ENCODE measurements around the gene DGCR6L.
"Not testable (repeated sequence)": the region's sequence is repeated elsewhere in the genome, so short reads cannot be mapped to it uniquely, and the experiment has no call there.

The DGCR6L gene

DNA sequence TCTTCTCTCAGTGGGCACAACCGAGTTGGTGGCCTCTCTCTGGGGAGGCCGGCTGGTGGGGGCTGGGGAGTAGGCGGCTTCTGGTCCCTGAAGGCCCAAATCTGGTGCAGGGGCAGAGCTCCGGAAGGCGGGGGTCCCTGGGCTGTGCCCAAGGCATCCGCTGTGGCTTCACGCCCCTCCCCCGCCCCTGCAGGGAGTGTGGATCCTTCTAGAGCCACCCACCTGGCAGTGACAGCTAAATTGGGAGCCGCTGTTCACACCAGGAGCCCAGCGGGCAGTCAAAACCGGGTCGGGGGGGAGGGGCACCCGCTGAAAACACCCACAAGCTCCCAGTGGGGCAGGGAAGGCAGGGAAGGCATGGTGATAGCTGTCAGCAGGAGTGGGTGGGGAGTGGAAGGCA is 47.2 kb downstream of the DGCR6L start:
- peaks cover 10% of the 10 kb centered on the region for H3K4me1 Mint-ChIP-seq

DNA sequence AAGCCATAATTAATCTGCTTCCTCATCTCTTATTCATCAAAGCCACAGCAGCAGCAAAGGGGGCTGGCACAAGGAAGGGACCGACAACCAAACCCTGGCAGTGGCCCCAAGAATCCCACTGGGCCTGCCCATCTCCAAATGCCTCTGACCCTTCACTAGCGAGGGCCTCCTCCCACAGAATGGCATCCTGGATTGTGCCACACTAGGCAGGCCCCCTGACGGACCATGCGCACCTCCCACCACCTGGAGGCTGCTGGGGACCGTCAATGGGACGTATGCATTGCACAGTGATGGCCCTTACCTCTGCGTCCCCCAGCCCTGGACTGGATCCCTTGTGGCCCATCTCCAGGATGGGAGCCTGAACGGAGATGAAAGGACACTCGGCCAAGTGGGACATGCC is 47.7 kb downstream of the DGCR6L start:
- peaks cover 4% of the 10 kb centered on the region for H3K27me3 Mint-ChIP-seq (ENCODE audit: low read depth, poor library complexity)
- H3K27ac Mint-ChIP-seq = no peak overlapping the region
- no peak for DNase-seq
- no peaks in the 10 kb centered on the region for H3K36me3 Mint-ChIP-seq (ENCODE audit: low read depth)
- peaks cover 10% of the 10 kb centered on the region for H3K4me1 Mint-ChIP-seq
- H3K4me3 Mint-ChIP-seq = no peak overlapping the region
- H3K9me3 Mint-ChIP-seq = no peaks in the 10 kb centered on the region
- TF ChIP-seq, protein P1, sequence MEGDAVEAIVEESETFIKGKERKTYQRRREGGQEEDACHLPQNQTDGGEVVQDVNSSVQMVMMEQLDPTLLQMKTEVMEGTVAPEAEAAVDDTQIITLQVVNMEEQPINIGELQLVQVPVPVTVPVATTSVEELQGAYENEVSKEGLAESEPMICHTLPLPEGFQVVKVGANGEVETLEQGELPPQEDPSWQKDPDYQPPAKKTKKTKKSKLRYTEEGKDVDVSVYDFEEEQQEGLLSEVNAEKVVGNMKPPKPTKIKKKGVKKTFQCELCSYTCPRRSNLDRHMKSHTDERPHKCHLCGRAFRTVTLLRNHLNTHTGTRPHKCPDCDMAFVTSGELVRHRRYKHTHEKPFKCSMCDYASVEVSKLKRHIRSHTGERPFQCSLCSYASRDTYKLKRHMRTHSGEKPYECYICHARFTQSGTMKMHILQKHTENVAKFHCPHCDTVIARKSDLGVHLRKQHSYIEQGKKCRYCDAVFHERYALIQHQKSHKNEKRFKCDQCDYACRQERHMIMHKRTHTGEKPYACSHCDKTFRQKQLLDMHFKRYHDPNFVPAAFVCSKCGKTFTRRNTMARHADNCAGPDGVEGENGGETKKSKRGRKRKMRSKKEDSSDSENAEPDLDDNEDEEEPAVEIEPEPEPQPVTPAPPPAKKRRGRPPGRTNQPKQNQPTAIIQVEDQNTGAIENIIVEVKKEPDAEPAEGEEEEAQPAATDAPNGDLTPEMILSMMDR (IDR thresholded peaks at IDR 0.05) = no peak

More for the DNA sequence above, 47.2 kb downstream of the DGCR6L start:
- DNase-seq = no peak
- Mint-ChIP-seq H3K4me3 (no peak overlapping the region), H3K36me3 (ENCODE audit: low read depth) (no peaks in the 10 kb centered on the region), H3K9me3 (no peaks in the 10 kb centered on the region), H3K27ac (no peak overlapping the region), H3K27me3 (ENCODE audit: low read depth, poor library complexity) (peaks cover 4% of the 10 kb centered on the region)
- TF ChIP-seq, protein P1 (IDR thresholded peaks at IDR 0.05) = no peak

DNA sequence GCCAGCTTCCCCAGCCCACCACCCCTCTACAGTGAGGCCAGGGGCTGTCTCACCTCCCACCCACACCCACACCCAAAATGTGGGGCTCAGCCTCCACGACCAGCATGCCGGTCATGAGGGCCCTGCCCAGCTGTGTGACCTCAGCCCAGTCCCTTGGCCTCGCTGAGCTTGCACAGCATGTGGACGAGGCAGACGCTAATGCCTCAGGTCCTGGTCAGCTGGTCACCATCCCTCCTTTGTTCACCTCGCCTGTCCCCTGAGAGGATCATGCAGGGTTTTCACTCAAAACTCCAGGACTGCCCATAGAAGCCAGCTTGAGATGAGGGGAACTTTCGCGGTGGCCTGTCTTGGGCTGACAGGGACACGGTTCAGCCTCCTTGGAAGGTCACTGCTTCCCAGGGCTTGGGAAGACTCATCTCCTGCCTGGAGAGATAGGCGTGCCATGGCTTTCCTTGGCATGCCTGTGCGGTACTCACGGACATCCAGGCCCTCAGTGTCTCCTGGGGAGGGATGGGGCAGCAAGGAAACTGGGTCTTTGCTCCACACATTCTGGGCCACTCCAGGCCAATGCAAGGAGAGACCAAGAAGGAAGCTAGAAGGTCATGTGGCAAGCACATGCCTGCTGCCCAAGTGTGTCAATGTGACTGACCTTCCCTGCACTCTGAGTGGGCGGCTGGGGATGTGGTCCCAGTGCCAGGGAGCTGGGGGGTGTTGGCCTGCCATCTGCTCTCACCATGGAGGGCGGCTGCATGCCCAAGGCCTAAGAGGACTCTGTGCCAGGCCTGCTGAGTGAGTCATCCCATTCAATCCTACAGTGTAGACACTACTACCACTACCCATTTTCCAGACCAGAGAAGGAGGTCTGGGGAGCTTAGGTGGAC is 48.5 kb downstream of the DGCR6L start:
- Mint-ChIP-seq H3K27me3 (ENCODE audit: low read depth, poor library complexity) (peaks cover 12% of the 10 kb centered on the region), H3K9me3 (no peaks in the 10 kb centered on the region), H3K4me3 (no peak overlapping the region), H3K4me1 (peaks cover 10% of the 10 kb centered on the region), H3K36me3 (ENCODE audit: low read depth) (no peaks in the 10 kb centered on the region), H3K27ac (no peak overlapping the region)
- no peak for DNase-seq
- TF ChIP-seq, protein P1 (IDR thresholded peaks at IDR 0.05) = no peak

DNA sequence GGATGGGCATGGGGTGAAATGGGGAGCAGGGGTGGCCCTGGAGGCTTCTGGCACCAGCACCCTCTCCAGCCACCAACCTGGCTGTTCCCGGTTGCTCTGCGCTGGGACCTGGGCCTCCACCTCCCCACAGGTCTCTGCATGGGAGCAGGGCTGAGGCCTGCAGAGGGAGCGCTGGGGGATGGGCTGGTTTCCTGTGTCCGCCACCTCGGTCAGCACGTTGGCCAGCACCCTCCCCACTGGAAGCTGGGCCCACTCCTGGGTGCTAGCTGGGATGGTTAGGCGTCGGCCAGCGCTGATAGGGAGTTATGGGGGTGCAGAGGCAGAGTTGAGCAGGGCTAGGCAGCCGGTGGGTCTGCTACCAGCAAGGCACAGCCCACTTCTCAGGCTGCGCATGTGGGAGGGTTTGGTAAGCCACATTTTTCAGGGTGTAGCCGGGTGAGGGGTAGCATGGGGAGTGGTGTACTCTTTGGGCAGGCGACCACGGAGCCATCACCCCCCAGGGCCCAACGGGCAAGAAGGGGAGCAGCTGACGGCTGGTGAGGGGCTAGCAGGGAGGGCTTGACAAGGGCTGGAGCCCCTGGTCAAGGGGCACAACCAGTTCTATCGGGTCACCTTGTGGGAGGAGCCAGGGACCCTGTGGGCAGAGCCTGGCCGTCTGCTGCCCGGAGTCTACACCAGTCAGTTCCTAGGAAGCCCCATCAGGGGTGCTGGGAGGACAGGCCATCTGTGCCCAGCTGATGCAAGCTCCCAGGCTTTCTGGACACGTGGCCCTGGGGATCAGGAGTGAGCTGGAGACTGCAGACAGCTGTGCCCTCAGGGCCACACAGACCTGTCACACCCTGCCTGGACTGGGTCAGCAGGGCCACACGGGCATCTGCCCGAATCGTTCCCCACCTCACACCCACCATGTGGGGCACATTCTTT is 49.4 kb downstream of the DGCR6L start:
- Mint-ChIP-seq H3K27me3 (ENCODE audit: low read depth, poor library complexity) (peaks cover 15% of the 10 kb centered on the region), H3K4me1 (peaks cover 10% of the 10 kb centered on the region)
- not testable (repeated sequence) for H3K9me3 Mint-ChIP-seq; H3K4me3 Mint-ChIP-seq; H3K27ac Mint-ChIP-seq; H3K36me3 Mint-ChIP-seq (ENCODE audit: low read depth)
- DNase-seq = peak; percentile 49

DNA sequence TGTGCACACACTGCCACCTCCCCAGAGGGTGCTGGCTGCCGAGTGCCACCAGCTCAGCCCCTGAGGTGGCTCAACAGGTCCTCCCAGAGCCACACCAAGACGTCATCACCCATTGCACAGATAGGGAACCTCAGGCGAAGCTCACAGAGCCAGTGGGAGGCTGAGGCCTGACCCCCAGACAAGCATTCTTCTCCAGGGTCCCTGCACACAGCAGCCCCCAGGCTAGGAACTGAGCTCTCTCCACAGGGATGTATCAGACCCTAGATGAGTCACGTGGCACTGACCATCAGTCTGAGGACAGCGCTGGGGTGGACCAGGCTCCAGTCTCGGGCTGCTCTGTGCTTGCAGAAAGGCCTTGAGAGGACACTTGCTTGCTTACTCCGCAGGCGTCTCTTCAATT is 50.2 kb downstream of the DGCR6L start:
- not testable (repeated sequence) for H3K9me3 Mint-ChIP-seq; H3K4me3 Mint-ChIP-seq; H3K27ac Mint-ChIP-seq; H3K36me3 Mint-ChIP-seq (ENCODE audit: low read depth); DNase-seq
- H3K4me1 Mint-ChIP-seq = peaks cover 10% of the 10 kb centered on the region
- H3K27me3 Mint-ChIP-seq (ENCODE audit: low read depth, poor library complexity) = peaks cover 12% of the 10 kb centered on the region

DNA sequence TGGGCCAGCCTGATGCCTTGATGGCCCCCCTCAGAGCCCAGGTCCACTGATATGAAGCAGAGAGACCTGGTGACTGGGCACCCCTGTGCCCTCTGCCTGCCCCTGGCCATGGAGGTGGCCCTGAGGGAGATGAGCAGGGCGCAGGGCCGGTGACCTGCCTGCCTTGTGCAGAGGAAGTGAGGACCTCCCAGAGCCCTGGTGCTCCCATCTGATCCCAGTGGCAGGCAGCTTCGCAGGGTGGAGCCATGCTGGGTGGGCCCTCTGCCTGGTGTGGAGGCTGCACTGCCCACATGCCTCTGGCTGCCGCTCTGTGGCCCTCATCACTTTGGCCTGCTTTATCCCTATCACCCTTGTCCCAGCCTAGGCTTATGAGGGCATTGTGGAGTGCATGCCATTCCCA is 50.7 kb downstream of the DGCR6L start:
- H3K36me3 Mint-ChIP-seq (ENCODE audit: low read depth); H3K27ac Mint-ChIP-seq; DNase-seq; H3K9me3 Mint-ChIP-seq: not testable (repeated sequence)
- Mint-ChIP-seq H3K4me3 (peak overlapping the region; percentile 79), H3K27me3 (ENCODE audit: low read depth, poor library complexity) (peaks cover 11% of the 10 kb centered on the region), H3K4me1 (peaks cover 15% of the 10 kb centered on the region)

DNA sequence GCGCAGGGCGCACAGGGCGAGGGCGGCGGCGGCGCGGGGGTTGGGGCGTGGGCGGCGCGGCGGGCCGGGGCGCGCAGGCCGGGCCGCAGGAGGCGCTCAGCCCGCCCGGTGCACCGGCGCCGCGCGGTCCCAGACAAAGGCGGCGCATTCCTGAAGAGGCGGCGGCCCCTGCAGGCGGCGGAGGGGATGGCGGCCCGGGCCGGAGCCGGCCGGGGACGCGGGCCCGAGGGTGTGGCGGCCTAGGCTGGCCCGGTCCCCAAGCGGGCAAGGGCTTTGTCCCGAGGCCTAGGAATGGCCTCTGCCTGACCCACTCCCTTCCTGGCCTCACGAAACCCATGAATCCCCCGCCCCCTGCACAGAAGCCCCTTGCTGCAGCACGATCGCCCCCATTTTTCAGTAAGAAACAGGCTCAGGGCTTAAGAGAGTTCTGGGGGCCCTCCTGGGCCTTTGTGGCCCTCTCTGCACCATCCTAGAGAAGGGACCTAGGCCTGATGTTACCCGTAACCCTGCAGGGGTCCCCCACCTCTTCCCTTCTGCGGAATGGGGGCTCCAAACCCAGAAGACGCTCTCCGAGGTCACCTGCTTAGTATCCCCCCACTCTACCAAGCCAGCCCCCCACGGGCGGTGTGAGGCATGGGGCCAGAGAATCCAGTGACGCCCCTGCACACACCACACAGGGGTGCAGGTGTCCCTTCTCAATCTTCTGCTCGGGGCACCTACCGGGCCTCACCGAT is 51.4 kb downstream of the DGCR6L start, which contains the start of gene RTN4R:
Gene RTN4R, minus strand, starts transcription at position 40 of the 734 bp plus-strand sequence. CDS start 226 bp downstream, outside the sequence.
- DNase-seq = peak; percentile 83
- TF ChIP-seq, protein P1 (IDR thresholded peaks at IDR 0.05) = peak; percentile 47
- H3K4me3 Mint-ChIP-seq = peak within 1 kb of the TSS; percentile 79
- no peaks in the 10 kb centered on the region for H3K36me3 Mint-ChIP-seq (ENCODE audit: low read depth)
- peaks cover 19% of the 10 kb centered on the region for H3K4me1 Mint-ChIP-seq
- no peak within 1 kb of the TSS for H3K27ac Mint-ChIP-seq
- H3K9me3 Mint-ChIP-seq = no peaks in the 10 kb centered on the region
- peaks cover 11% of the 10 kb centered on the region for H3K27me3 Mint-ChIP-seq (ENCODE audit: low read depth, poor library complexity)

Data from nephron progenitor cell (in vitro differentiated cells).